ENCODE data around the gene EMID1.
"Not testable (repeated sequence)": the region's sequence is repeated elsewhere in the genome, so short reads cannot be mapped to it uniquely, and the experiment has no call there.

EMID1 gene

DNA sequence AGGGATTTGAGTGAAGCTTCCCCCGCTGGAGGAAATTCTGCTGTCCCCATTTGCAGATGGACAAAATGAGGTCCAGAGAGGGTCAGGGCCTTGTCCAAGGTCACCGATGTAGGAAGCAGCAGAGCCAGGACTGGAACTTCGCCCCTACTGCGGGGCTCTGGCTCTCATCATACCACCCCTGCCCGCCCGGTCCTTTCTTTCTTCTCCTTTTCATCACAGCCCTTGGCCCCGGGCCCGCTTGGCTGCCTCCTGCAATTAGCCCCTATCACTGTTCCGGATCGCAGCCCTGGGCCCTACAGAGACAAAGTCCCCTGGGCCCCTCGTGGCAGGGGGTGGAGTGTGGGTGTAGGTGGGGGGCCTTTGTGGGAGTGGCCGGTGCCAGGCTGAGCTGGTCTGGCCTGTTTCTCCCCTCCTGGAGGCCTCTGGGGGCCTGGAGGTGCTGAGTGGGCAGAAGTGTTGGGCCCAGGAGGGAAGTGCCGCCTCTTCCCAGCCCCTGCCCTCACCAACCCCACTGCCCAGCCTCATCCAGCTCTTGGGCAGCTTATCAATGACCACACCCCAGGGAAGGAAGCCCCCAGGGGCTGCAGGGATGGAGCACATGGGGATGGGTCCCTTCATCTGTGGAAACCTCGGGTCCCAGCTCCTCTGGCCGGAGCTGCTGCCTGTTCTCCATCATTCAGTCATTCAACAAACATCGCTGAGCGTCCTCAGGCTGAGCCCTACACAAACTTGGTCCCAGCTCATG is 3.4 kb downstream of the EMID1 start:
- no peak for DNase-seq (ENCODE audit: low read depth in 1 of 2, low spot score in 1 of 2)

DNA sequence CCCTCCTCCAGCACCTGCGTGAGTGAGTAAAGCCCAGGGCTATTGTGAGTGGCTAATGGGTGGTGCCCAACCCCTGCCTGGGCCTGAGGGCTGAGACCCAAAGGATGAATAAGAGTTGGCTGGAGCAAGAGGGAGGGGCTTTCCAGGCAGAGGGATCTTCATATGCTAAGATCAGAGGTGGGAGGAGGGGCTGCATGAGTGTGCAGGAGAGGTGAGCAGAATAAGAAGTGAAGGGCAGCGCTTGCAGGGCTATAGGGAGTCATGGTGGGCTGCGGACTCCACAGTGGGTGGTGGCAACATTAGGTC is 3.9 kb downstream of the EMID1 start:
- no peak for DNase-seq (ENCODE audit: low read depth in 1 of 2, low spot score in 1 of 2)

DNA sequence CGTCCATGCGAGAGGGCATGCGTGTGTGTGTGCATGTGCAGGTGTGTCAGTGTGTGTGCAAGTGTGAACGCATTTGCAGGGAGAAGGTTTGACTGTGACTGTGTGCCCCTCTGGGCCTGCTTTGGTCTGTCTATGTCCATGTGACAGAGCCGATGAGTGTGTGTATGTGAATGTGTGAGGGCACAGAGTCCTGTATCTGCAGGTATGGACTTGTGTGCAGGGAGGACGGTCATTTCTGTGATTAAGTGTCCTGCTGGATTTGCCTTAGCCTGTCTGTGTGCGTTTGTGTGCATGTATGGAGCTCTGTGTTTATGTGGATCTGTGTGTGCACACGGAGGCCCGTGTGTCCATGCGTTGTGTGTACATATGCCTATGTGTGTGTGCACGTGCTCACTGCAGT is 5.4 kb downstream of the EMID1 start:
- DNase-seq (ENCODE audit: low read depth in 1 of 2, low spot score in 1 of 2), result no peak

DNA sequence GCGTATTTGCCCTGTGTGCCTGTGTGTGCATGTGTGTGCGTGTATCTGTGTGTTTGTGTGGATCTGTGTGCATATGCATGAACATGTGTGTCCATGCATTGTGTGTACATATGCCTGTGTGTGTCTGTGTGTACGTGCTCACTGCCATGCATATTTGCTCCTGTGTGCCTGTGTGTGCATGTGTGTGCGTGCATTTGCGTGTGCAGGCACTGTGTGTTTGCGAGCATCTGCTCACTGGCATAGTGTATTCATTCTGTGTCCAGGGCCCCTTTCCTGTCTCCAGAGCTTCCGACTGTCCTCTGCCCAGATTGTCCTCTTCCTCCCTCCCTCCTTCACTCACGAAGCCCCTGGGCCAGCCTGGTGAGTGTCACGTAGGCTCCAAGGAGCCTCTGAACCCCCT is 5.8 kb downstream of the EMID1 start:
- DNase-seq (ENCODE audit: low read depth in 1 of 2, low spot score in 1 of 2), result no peak

DNA sequence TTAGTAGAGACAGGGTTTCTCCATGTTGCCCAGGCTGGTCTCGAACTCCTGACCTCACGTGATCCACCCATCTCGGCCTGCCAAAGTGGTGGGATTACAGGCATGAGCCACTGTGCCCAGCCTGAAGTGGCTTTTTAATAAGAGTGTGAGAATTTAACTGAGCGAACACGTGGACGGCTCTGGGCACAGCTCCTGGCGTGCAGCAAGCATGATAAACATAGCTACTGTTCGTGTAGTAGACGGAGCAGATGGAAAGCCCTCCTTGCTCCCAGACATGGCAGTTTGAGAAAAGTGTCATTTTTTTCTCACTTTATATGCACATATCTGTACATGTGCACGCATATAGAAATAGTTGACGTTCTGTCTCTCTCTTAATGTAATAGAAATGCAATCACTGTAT is 7.0 kb downstream of the EMID1 start:
- no peak for DNase-seq (ENCODE audit: low read depth in 1 of 2, low spot score in 1 of 2)

DNA sequence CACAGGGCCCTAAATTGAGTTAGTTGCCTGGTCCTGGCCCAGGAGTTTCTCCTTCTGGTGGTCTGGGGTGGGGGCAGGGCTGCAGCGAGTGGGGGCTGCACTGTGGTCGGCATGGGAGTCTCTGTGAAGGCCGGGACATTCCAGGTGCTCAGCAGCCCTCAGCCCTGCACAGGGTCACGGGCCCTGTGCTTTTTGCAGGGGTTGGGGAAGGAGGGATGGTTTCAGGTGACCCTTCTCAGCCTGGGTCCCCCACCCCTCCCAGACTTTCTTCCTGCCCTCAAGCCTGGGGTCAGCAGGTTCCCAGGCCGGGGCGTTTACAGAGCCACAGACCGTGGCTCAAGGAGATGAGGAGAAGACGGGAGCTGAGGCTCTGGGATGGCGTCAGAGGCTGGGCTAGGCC is 7.8 kb downstream of the EMID1 start:
- DNase-seq (ENCODE audit: low read depth in 1 of 2, low spot score in 1 of 2), result no peak

DNA sequence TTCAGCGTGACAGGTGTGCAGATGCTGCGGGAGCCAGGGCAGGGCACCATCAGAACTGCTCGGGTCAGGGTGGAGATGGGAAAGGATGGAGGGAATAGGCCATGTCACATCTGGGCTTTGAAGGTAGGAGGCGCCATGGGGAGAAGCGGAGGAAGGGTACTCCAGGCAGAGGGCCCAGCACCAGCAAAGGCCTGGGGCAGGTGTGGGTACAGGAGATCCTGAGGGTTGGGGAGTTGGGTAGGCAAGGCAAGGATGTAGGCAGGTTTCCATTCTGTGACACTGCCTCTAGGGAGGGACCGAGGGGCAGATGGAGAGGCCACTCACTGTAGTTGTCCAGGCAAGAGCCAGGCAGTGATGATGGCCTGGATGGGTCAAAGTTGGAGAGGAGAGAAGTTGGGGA is 8.5 kb downstream of the EMID1 start:
- DNase-seq (ENCODE audit: low read depth in 1 of 2, low spot score in 1 of 2), result no peak

DNA sequence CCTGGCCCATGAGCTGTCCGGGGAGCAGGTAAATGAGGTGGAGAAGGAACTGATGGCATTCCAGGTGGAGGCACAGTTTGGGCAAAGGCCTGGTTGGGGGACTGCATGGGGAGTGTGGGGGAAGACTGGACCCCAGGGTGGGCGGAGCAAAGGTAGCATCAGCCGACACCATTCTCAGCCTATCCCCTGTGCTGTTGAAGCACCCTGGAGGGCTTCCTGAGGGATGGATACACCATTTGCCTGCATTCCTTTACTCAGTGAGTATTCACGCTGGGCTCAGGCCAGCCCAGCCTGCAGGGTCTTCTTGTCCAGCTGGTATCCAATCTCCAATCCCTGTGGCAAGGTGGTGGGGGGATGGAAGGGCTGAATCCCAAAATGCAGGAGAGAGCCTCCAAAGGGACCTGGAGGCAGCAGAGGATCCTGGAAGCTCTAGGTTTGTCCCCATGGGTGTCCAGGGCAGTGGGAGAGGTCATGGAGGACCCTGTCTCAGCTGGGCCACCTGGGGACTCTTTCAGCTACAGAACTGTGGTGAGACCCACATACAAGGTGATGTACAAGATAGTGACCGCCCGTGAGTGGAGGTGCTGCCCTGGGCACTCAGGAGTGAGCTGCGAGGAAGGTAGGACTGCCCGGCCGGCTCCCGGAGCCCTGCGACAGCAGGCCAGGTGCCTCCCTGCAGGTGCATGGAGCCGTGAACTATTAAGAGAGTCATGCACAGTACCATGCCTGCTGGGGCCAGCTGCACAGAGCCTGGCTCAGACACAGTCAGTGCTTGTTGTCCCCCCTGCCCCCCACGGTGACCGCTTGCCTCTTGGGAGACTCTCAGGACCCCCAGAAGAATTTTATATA is 9.5 kb downstream of the EMID1 start:
- DNase-seq (ENCODE audit: low read depth in 1 of 2, low spot score in 1 of 2), result no peak

DNA sequence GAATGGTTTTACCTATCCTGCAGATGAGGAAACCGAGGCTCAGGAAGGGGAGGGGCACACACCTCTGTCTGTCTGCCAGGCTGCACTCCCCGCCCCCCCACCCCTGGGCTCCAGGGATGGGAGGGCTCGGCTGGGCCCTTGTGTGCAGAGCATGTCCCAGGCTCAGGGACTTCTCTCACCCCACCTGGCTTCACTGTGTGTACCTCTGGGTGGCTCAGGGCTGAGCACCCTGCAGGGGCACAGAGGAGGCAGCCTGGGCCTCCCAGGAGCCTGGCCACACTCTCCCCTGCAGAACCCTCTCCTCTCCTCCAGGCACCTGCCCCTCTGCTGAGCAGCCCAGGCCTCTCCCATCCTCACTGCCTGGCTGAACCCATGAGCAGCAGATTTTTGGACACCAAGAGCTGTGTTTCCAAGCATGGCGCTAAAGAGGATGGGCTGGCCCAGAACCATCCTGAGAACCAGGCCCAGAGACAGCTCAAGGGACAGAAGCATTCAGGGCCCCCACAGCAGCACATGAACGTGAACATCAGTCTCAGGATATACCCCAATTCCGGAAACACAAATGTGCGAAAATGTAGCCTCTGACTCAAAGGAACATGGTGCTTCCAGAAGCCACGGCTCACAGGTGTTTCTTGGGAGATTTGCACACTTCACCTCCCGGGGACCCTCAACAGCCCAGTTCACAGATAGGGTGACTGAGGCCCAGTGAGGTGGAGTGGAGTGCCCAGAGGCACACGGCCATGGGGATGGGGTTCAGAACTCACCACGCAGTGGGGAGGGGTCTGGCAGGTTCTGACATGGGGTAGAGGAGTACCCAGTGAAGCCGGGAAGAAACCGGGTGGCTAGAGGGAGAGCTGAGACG is 10.5 kb downstream of the EMID1 start:
- DNase-seq (ENCODE audit: low read depth in 1 of 2, low spot score in 1 of 2), result no peak

DNA sequence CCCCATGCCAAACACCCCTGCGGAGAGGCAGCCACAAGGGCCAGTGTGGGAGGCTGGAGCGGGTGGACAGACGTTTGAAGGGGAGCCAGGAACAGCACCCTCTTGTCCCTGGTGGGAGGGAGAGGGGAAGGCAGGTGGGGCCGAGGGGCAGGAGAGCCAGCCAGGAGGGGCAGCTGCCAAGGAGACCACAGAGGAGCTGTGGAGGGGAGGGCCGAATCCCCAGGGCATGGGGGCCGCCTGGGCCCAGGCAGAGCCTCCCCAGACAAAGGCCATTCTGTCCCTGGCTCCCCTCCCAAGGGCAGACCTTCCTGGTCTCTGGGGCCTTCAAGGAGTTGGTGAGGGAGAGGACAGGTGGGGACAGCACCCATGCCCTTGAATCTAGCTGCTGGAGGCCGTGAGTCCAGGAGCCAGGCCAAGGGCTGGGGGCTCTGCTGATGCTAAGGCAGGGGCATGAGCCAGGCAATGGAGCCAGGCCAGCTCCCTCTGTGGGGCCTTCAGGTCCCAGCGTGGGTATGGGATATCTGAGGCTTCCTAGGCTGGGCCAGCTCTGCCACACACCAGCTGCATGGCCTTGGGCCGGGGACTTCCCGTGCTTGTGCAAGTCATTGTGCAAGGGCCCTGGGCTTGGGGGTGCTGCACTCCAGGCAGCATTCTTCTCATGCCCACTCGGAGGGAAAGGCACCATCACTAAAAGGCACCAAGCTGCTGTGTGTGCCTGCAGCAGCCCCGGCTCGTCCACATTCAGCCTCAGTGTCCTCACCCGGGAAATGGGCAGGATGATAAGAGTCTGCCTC is 11.4 kb downstream of the EMID1 start:
- DNase-seq (ENCODE audit: low read depth in 1 of 2, low spot score in 1 of 2), result no peak

DNA sequence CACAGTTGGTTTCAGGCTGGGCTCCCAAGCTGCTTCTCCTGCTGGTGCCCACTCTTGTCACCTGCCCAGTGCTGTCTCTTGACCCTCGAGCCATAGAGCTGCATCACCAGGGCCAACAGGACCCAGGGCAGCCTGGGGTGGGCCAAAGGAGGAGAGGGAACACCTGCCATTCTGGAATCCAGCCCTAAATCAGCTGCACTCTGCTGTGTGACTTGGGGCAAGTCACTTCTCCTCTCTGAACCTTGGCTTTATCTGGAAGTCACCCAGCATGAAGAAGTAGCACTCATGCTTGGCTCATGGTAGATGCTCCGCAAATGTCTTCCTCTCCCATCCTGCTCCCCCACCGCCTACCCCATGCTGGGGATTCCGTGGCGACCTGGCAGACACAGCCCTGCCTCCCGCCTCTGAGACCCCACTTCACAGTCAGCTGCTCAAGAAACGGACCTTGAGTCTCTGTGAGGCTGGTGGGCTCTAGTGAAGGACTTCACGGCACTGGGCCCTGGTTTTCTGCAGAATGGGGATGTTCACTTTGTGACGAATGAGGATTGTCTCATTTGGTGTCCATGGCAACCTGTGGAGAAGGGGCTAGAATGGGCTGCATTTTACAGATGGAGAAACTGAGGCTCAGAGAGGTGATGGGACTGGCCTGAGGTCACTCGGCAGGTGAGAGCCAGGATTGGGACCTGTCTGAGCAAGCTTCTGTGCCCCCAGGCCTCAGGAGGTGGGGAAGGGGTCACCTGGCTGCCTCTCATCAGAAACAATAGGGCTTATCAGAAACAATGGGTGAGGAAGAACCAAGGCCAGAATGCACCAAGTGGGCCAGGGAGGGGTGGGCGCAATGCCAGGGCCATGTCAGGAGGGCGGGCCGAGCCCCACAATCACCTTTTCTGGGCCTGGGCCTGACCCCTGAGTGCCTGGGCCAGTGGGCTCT is 12.4 kb downstream of the EMID1 start:
- no peak for DNase-seq (ENCODE audit: low read depth in 1 of 2, low spot score in 1 of 2)

DNA sequence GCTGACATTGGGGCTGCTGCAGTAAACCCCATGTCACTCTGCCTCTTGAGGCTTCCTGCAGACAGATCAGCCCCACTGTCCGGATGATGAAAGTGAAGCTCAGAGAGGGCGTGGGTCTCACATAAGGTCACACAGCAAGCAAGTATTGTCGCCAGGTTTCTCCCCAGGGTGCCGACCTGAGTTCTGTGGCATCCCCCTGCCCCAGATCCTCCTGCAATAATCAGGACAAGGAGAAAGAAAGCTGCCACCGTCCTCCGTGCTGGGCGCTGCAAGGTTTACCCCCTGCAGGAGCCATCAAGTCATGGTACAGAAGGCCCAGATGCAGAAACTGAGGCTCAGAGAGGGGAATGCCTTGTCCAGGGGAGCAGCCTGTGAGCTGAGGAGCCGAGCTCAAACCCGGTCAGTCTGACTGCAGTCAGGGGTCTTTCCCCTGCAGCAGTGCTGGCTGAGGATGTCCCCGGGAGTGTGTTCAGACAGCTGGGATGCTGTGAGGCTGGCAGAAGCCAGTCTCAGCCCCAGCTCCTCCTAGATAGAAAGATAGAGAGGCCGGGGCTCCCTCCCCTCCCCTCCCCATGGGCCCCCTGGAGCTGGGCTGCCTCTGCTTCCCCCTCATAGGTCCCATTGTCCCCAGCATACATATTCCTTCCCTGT is 13.2 kb downstream of the EMID1 start:
- no peak for DNase-seq (ENCODE audit: low read depth in 1 of 2, low spot score in 1 of 2)

DNA sequence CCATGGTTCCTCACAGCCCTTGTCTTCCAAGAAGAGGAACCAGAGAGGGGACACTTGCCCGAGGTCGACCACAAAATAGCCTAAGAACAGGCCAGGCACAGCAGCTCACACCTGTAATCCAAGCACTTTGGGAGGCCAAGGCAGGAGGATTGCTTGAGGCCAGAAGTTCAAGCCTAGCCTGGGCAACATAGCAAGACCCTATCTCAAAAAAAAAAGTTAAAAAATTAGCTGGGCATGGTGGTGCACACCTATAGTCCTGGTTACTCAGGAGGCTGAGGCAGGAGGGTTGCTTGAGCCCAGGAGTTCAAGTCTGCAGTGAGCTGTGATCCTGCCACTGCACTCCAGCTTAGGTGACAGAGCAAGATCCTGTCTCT is 13.7 kb downstream of the EMID1 start:
- DNase-seq (ENCODE audit: low read depth in 1 of 2, low spot score in 1 of 2), result not testable (repeated sequence)

DNA sequence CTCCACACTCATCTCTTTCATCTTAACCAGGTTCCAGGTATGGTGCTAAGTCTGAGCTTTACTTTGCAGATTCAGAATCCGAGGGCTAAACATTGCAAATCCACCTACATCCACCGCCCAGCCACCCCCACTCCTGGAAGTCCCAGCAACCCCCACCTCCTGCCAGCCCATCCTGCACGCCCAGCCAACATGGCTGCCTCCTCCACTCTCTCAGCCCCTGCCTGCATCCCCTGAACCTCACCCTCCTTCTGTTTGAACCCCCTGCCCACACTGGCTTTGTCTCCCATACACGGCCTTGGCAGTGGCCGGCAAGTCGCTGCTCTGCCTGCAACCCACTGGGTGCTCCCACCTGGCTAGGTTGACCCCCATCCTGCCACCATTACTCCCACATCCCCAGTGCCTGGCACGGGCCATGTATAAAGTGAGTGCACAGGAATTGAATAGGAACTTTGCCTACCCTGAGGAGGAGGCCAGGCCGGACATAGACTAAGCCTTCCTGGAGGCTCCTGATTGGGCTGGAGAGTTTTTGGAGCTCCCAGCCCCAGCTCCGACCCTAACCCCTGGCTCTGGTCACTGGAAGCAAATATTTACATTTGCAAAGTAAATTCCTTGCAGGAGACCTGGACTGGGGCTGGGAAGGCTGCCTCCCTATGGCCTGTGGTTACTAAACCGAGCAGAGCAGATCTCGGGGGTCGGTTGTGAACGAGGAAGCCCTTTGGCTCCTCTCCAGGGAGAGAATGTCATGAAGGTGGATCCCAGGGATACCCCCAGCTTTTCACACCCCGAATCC is 14.4 kb downstream of the EMID1 start:
- DNase-seq (ENCODE audit: low read depth in 1 of 2, low spot score in 1 of 2), result no peak

DNA sequence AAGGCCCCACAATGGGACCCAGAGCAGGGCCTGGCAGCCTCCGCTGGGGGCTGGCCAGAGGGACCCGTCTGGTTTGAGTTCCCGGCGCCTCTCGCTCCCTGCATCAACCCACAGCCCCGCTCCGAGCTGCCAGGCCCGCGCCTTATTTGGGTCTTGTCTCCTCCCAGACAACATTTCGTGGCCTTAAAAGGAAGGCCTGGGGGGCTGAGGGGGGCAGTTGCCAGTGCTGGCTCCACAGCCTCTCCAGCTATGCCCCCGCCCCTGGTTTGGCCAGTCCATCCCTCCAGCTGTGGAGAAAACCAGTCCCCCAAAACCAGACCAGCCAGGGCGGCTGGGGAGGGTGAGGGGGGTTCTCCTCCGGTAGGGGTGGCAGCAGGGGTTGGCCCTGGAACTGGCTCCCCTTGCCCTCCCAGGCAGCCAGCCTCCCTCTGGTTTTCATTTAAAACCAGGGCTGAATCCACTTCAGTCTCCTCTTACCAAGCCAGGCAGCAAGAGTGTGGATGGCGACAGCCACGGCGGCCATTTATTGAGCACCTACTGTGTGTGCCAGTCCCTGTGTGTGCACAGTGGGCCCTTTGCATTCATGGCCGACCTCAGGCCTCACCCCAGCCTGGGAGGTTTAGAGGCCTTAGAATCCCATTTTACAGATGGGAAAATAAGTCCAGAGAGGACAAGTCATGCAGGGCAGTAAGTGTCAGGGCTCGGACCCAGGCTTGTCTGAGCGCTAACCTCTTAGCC is 18.6 kb downstream of the EMID1 start:
- DNase-seq (ENCODE audit: low read depth in 1 of 2, low spot score in 1 of 2), result no peak

DNA sequence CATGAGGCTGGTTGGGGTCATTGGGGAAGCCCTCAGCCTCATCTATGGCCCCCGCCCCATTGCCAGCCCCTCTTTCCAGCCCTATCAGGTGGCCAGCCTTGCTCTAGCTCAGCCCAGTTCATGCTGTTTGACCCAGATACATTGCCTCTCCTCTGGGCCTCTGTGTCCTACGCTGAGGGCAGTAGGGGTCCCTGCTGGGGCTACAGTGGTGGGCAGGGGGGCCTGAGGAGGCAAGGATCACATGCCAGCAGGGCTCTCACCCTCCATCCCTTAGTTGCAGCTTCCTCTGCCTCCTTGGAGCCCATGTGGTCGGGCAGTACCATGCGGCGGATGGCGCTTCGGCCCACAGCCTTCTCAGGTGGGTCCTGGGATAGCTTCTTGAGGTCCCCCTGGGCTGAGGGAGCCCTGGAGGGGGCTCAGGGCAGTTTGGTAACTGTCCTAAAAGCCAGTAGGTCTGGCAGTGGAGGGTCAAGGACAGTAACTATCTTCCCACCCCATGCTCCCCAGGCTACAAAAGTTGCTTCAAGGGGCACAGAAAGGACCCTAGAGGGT is 19.2 kb downstream of the EMID1 start:
- DNase-seq (ENCODE audit: low read depth in 1 of 2, low spot score in 1 of 2), result no peak

DNA sequence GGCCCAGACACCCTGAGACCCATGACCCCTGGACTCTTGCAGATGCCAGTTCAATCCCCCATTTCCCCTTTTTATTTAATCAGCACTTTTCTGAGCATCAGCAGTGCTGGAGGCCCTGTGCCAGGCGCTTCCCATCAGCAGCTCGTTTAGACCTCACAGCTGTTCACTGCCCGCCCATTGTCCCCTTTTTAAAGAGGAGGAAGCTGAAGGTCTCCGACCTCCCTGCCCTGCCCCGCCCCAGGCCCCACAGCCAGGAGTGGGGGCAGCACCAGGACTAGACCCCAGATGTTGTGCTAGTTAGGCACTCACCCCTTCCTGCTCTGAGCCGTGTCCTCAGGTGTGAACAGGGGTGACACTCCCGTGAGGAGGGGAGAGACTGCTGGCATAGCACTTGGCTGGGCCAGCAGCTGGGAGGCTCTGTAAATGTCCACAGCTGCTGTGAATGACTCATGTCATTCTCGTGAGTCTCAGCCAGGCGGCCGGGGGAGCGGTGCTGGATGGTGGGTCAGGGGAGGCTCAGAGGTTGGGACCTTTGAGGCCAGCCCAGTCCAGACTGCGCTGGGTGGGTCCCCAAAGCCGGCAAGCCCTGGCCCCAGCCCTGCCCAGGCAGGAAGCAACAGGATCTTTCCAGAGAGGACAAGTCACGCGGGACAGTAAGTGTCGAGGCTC is 19.9 kb downstream of the EMID1 start:
- no peak for DNase-seq (ENCODE audit: low read depth in 1 of 2, low spot score in 1 of 2)

All from activated T-helper 1 cell treated with anti-CD3 and anti-CD28 coated beads, Interleukin-2, amount 50 U/mL, for 16 hours (primary cell).